Type B pancreatic cell (in vitro differentiated cells): ENCODE results near the gene COL26A1. TPM values are rescaled to one million over a fixed set of nuclear protein-coding genes. Genes with fewer than 3 reads are reported as not detected.

Source experiments
- DNase-seq: peaks from one replicate; pipeline ENCODE4 v3.0.0; 2021; ENCODE audit warnings: mixed read lengths; ENCODE audit not compliant: unreplicated experiment; ENCODE audit errors: extremely low spot score
- H3K27ac Mint-ChIP-seq: 2 replicates; pipeline ENCODE4 v1.8.0; 2021; ENCODE audit warnings: mild to moderate bottlenecking, mixed read lengths
- H3K27me3 Mint-ChIP-seq: 2 replicates; pipeline ENCODE4 v1.8.0; 2021; ENCODE audit warnings: mixed read lengths
- H3K36me3 Mint-ChIP-seq: 2 replicates; pipeline ENCODE4 v1.8.0; 2021; ENCODE audit warnings: mixed read lengths
- H3K4me1 Mint-ChIP-seq: one replicate; pipeline ENCODE4 v1.8.0; 2021; ENCODE audit warnings: mixed read lengths; ENCODE audit not compliant: unreplicated experiment
- H3K4me3 Mint-ChIP-seq: 2 replicates; pipeline ENCODE4 v1.8.0; 2021; ENCODE audit warnings: mild to moderate bottlenecking, mixed read lengths
- H3K9me3 Mint-ChIP-seq: 2 replicates; pipeline ENCODE4 v1.8.0; 2021; ENCODE audit warnings: mixed read lengths
- total RNA-seq: library from RNA; stranded (reverse); gene quantifications from 2 replicates; pipeline ENCODE4 v1.2.1, GENCODE V29; 2021; ENCODE audit warnings: low replicate concordance
- TF ChIP-seq, protein P1 (sequence below): fragments of 200-600 bp; sonication (generic); conservative IDR thresholded peaks from 2 replicates; pipeline ENCODE4 v1.5.0; 2021; ENCODE audit warnings: antibody characterized with exemption, mild to moderate bottlenecking

COL26A1 gene
- total RNA-seq, 1 donor from 2014 or later, result 47.9 TPM

DNA sequence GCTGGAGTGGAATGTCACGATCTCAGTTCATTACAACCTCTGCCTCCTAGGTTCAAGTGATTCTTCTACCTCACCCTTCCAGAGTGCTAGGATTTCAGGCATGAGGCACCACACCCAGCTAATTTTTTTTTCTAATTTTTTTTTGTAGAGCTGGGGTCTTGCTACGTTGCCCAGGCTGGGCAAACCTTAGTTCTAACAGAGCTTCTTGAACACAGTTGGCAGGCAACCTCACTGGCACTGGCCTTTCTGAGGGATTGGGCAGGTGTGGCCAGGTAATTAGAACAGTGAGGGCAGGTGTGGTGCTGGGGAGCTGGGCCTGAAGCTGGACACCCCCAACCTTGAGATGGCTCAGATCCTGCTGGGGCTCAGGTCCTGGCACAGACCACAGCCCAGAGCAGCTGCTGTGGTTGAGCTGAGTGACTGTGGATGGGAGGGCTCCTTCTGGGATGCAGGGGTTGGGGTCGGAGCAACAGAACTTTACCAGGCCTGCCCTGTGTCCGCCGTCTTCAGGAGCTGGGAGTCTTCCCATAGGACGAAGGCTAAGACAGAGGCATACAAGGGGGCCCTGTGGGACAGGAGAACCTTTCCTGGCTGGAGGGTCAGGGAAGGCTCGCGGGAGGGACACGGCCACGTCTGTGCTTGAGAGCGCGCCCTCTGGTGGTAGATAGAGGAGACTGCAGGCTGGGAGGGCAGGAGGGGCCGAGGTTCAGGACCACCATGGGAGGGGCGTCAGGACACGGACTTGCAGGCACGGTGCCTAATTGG, 48.2 kb downstream of the COL26A1 start:
- H3K27me3 Mint-ChIP-seq, result no peaks in the 10 kb centered on the region
- DNase-seq, result no peak
- peaks cover 12% of the 10 kb centered on the region for H3K9me3 Mint-ChIP-seq
- no peak overlapping the region for H3K4me3 Mint-ChIP-seq
- peaks cover 14% of the 10 kb centered on the region for H3K36me3 Mint-ChIP-seq
- H3K4me1 Mint-ChIP-seq, result peaks cover 14% of the 10 kb centered on the region
- TF ChIP-seq, protein P1, sequence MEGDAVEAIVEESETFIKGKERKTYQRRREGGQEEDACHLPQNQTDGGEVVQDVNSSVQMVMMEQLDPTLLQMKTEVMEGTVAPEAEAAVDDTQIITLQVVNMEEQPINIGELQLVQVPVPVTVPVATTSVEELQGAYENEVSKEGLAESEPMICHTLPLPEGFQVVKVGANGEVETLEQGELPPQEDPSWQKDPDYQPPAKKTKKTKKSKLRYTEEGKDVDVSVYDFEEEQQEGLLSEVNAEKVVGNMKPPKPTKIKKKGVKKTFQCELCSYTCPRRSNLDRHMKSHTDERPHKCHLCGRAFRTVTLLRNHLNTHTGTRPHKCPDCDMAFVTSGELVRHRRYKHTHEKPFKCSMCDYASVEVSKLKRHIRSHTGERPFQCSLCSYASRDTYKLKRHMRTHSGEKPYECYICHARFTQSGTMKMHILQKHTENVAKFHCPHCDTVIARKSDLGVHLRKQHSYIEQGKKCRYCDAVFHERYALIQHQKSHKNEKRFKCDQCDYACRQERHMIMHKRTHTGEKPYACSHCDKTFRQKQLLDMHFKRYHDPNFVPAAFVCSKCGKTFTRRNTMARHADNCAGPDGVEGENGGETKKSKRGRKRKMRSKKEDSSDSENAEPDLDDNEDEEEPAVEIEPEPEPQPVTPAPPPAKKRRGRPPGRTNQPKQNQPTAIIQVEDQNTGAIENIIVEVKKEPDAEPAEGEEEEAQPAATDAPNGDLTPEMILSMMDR, result peak; percentile 96
- H3K27ac Mint-ChIP-seq, result no peak overlapping the region

DNA sequence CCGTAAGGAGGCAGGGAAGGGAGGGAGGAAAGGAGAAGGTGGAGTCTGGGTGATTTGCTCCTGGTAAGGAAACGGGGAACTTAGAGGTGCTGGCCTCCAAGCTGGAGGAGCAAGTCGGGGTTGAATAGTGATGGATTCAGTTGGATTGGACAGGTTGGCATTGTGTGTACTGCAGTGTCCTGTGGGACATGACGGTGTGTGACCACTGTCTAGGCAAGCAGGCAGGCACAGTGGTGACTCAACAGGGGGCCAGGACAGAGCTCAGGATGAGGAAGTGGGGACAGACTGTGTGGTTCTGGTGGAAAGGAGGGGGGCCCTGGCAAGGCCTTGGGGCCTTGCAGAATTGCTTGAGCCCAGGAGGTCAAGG, 48.8 kb downstream of the COL26A1 start:
- H3K4me3 Mint-ChIP-seq, result no peak overlapping the region
- DNase-seq, result no peak
- peaks cover 12% of the 10 kb centered on the region for H3K9me3 Mint-ChIP-seq
- H3K4me1 Mint-ChIP-seq, result peaks cover 10% of the 10 kb centered on the region
- TF ChIP-seq, protein P1, result no peak
- H3K36me3 Mint-ChIP-seq, result peaks cover 14% of the 10 kb centered on the region
- H3K27ac Mint-ChIP-seq, result no peak overlapping the region
- no peaks in the 10 kb centered on the region for H3K27me3 Mint-ChIP-seq

DNA sequence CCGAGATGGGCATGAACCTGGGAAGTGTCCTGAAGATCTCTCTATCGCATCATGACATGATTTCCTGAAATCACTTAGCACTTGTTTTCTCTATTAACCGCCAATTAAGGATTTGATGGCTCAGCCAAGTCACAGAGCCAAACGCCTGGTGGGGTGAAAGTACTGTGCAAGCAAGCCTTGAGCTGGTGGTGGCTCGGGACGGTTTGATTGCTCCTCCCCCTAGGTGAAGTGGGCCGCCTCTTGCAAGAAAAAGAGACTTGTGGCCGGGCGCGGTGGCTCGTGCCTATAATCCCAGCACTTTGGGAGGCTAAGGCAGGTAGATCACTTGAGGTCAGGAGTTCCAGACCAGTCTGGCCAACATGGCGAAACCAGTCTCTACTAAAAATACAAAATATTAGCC, 50.3 kb downstream of the COL26A1 start:
- Mint-ChIP-seq H3K4me1 (peaks cover 10% of the 10 kb centered on the region), H3K27ac (no peak overlapping the region), H3K27me3 (no peaks in the 10 kb centered on the region), H3K4me3 (no peak overlapping the region), H3K9me3 (peaks cover 12% of the 10 kb centered on the region), H3K36me3 (peaks cover 15% of the 10 kb centered on the region)
- DNase-seq, result no peak
- TF ChIP-seq, protein P1, result no peak

DNA sequence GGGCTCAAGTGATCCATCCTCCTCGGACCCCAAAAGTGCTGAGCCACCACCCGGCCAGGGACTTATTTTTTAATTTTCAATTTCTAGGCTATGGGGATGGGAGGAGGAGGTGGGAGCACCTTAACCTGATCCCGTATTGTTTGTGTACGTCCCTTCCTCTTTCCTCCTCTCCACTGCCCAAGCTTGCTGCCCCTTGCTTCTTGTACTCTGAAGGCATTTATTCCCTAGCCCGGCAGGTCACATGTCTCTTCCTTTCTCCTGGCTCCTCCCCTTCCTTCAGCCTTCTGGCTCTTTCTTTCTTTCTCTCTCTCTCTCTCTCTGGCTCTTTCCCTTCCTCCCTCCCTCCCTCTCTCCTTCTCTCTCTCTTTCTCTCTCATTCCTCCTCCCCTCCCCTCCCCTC, 56.0 kb downstream of the COL26A1 start:
- no peak for DNase-seq
- H3K27me3 Mint-ChIP-seq, result no peaks in the 10 kb centered on the region
- no peak overlapping the region for H3K4me3 Mint-ChIP-seq
- H3K27ac Mint-ChIP-seq, result no peak overlapping the region
- TF ChIP-seq, protein P1, result no peak
- H3K4me1 Mint-ChIP-seq, result peaks cover 5% of the 10 kb centered on the region
- H3K9me3 Mint-ChIP-seq, result no peaks in the 10 kb centered on the region
- peaks cover 8% of the 10 kb centered on the region for H3K36me3 Mint-ChIP-seq

DNA sequence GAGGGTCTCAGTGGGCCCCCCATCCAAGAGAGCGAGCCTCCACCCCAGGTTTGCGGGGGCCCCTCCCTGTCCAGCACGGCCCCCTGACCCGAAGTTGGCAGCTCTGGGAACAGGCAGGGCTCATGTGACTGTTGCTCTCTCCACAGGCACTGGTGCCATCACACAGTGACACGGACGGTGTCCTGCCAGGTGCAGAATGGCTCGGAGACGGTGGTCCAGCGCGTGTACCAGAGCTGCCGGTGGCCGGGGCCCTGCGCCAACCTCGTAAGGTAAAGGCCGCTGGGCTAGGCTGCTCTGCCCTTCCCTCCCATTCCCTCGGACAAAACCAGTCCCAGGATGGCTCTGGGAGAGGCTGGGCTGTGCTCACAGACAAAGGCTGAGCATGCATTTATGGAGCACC, 57.2 kb downstream of the COL26A1 start:
- DNase-seq, result no peak
- peaks cover 5% of the 10 kb centered on the region for H3K4me1 Mint-ChIP-seq
- H3K9me3 Mint-ChIP-seq, result no peaks in the 10 kb centered on the region
- TF ChIP-seq, protein P1, result no peak
- no peaks in the 10 kb centered on the region for H3K27me3 Mint-ChIP-seq
- H3K4me3 Mint-ChIP-seq, result no peak overlapping the region
- H3K27ac Mint-ChIP-seq, result no peak overlapping the region
- H3K36me3 Mint-ChIP-seq, result peaks cover 8% of the 10 kb centered on the region

DNA sequence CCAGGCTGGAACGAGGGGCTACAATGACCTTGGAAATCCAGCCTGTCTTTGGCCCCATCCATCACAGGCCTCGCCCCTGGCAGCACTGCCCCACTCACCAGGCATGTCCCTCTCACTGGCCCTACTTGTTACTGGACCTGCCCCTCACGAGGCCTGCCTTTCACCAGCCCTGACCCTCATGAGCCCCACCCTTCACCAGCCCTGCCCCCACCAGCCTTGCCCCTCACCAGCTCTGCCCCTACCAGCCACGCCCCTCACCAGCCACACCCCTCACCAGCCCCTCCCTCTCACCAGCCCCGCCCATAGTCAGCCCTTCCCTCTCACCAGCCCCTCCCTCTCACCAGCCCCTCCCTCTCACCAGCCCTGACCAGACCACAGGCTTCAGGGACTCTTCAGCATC, 57.8 kb downstream of the COL26A1 start:
- no peak for DNase-seq
- no peak overlapping the region for H3K27ac Mint-ChIP-seq
- H3K4me1 Mint-ChIP-seq, result peaks cover 5% of the 10 kb centered on the region
- H3K27me3 Mint-ChIP-seq, result no peaks in the 10 kb centered on the region
- no peaks in the 10 kb centered on the region for H3K9me3 Mint-ChIP-seq
- no peak overlapping the region for H3K4me3 Mint-ChIP-seq
- peaks cover 8% of the 10 kb centered on the region for H3K36me3 Mint-ChIP-seq
- TF ChIP-seq, protein P1, result no peak
